Immature natural killer cell (primary cell): Measurements from ENCODE around the gene NRG2. TPM values are rescaled to one million over a fixed set of nuclear protein-coding genes. Genes with fewer than 3 reads are reported as not detected.

Experiments used
- DNase-seq, 3 donors: peaks; one replicate each; pipeline ENCODE4 v3.0.0; 2022; ENCODE audit warnings: mixed read lengths in 1 of 3
- H3K27ac Mint-ChIP-seq, 6 donors: one replicate each; pipeline ENCODE4 v1.8.0; 2020; ENCODE audit warnings: mixed read lengths in 6 of 6, mild to moderate bottlenecking in 5 of 6, inconsistent platforms in 4 of 6, moderate library complexity in 3 of 6
- H3K27me3 Mint-ChIP-seq, 3 donors: one replicate each; pipeline ENCODE4 v1.8.0; 2020 to 2021; ENCODE audit warnings: low read depth in 3 of 3, mild to moderate bottlenecking in 3 of 3, mixed read lengths in 3 of 3, moderate library complexity in 3 of 3, inconsistent platforms in 1 of 3
- H3K36me3 Mint-ChIP-seq, 3 donors: one replicate each; pipeline ENCODE4 v1.8.0; 2020; ENCODE audit warnings: mixed read lengths in 3 of 3, inconsistent platforms in 2 of 3, mild to moderate bottlenecking in 2 of 3
- H3K4me1 Mint-ChIP-seq, 2 donors: one replicate each; pipeline ENCODE4 v1.8.0; 2020; ENCODE audit warnings: inconsistent platforms in 2 of 2, mild to moderate bottlenecking in 2 of 2, mixed read lengths in 2 of 2, moderate library complexity in 1 of 2
- H3K4me3 Mint-ChIP-seq, 5 donors: one replicate each; pipeline ENCODE4 v1.8.0; 2020; ENCODE audit warnings: mild to moderate bottlenecking in 5 of 5, mixed read lengths in 5 of 5, inconsistent platforms in 3 of 5, moderate library complexity in 3 of 5
- H3K9me3 Mint-ChIP-seq, 6 donors: one replicate each; pipeline ENCODE4 v1.8.0; 2020; ENCODE audit warnings: mild to moderate bottlenecking in 6 of 6, mixed read lengths in 6 of 6, inconsistent platforms in 4 of 6, moderate library complexity in 3 of 6
- polyA plus RNA-seq, 3 donors: library from polyadenylated mRNA; unstranded; fragments of 300-500 nt; fragmentation: Illumina TruSeq; gene quantifications; one replicate each; pipeline ENCODE4 v1.2.3, GENCODE V29; 2021

Gene NRG2
- polyA plus RNA-seq, 3 donors from 2014 or later: 0.08 to 0.21 (median 0.08) TPM

DNA sequence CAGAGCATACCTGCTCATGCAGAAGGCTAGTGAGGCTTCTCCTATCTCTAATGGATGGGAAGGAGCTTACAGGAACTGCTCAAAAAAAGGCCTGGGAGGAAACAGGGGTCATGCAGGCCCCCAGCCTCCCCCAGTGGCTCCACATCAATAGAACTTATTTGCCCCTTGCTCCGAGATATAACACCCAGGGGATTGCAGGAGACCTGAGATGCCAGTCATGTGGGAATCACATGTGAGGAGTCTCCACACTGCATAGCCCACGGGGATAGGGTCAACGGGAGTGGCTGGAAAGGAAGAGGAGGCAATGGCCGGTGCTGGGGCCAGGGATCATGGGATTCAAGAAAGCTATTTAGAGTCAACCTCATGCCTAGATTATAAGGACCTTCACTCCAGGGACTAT, 76.2 kb downstream of the NRG2 start:
- no peak overlapping the region for H3K27ac Mint-ChIP-seq
- H3K4me1 Mint-ChIP-seq: no peaks in the 10 kb centered on the region
- no peak for DNase-seq
- no peaks in the 10 kb centered on the region for H3K36me3 Mint-ChIP-seq
- H3K4me3 Mint-ChIP-seq: no peak overlapping the region
- no peaks in the 10 kb centered on the region for H3K9me3 Mint-ChIP-seq
- H3K27me3 Mint-ChIP-seq: peaks cover 6 to 16% (median 8%) of the 10 kb centered on the region in 3 donors

DNA sequence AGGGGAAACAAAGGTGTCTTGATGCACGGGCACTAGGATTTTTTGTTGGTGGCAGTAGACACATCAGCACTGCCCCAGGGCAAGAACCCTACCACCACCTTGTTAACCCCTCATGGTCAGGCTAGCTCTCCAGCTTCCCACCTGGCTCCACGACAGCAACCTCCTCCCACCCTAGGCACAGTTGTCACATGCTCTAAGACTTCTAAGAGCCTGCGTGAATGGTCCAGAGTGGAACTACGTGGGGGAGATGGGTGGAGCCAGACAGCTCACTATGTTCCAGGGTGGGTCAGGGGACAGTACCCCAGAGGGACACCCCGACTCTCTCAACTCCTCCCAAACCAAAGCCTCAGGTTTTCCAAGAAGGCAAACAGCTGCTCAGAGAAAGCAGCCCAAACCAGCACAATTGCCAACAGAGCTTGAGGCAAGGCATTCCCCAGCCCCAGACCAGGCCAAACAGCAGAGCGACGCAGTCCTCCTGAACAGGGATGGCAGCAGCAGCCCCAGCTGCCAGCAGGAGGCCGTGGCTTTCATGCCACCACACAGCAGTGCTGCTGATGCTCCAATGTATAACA, 78.0 kb downstream of the NRG2 start:
- H3K4me3 Mint-ChIP-seq: no peak overlapping the region
- H3K4me1 Mint-ChIP-seq: no peaks in the 10 kb centered on the region
- H3K27me3 Mint-ChIP-seq: peaks cover 5 to 6% (median 6%) of the 10 kb centered on the region in 3 donors
- H3K27ac Mint-ChIP-seq: no peak overlapping the region
- DNase-seq: no peak
- H3K9me3 Mint-ChIP-seq: no peaks in the 10 kb centered on the region
- H3K36me3 Mint-ChIP-seq: no peaks in the 10 kb centered on the region

DNA sequence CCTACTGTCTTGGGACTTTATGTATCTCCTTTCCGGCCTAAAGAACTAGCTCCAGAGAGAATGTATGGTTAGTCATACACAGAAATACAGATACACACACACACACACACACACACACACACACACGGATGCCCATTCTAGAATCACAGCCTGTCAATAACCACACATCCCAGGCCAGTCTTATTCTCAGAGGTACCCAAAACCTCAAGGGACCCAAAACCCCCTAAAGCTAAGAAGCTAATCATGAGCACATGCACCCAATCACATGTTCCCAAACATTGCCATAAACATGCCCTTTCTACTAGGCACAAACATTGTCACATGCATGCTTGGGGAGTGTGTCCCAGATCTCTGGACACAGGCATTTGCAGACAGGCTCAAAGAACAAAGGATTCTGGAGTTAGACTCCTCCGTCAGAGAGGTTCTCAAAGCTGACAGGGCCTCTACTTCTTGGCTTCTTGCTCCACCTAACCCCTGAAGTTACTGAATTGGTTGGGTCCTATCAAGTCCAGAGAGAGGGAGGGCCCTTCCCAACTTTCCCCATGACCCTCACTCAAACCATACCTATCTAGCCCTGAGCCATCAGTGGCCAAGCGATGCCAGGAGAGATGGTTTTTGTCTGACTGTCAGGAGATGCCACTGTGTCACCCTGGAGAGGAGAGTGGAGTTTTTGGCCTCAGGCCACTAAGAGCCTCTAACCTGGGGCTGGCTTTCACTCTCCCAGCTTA, 78.7 kb downstream of the NRG2 start:
- Mint-ChIP-seq H3K4me1 (no peaks in the 10 kb centered on the region), H3K36me3 (no peaks in the 10 kb centered on the region), H3K27ac (no peak overlapping the region), H3K9me3 (no peaks in the 10 kb centered on the region), H3K4me3 (no peak overlapping the region), H3K27me3 (peaks cover 3 to 7% (median 6%) of the 10 kb centered on the region in 3 donors)
- no peak for DNase-seq

DNA sequence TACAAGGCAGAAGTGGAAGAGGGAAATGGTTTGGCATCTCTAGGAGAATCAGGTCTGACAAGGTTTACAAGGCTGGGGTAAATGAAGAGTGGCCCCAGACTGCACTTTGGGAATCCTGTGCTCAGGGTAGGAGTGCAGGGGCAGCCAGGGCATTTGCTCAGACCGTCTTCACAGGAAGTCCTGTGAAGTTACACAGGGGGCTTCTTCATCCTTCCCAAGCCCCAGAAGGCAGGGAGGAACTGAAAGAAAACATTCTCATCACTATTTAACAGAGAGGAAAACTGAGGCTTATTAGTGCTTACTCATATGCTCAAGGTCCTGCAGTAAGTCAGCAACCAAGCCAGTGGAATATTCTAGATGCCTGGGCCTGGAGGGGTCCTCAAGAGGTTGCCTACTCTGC, 80.7 kb downstream of the NRG2 start:
- no peak overlapping the region for H3K4me3 Mint-ChIP-seq
- no peaks in the 10 kb centered on the region for H3K9me3 Mint-ChIP-seq
- H3K27ac Mint-ChIP-seq: no peak overlapping the region
- no peaks in the 10 kb centered on the region for H3K4me1 Mint-ChIP-seq
- no peak for DNase-seq
- peaks cover 3 to 7% (median 6%) of the 10 kb centered on the region in 3 donors for H3K27me3 Mint-ChIP-seq
- H3K36me3 Mint-ChIP-seq: no peaks in the 10 kb centered on the region

DNA sequence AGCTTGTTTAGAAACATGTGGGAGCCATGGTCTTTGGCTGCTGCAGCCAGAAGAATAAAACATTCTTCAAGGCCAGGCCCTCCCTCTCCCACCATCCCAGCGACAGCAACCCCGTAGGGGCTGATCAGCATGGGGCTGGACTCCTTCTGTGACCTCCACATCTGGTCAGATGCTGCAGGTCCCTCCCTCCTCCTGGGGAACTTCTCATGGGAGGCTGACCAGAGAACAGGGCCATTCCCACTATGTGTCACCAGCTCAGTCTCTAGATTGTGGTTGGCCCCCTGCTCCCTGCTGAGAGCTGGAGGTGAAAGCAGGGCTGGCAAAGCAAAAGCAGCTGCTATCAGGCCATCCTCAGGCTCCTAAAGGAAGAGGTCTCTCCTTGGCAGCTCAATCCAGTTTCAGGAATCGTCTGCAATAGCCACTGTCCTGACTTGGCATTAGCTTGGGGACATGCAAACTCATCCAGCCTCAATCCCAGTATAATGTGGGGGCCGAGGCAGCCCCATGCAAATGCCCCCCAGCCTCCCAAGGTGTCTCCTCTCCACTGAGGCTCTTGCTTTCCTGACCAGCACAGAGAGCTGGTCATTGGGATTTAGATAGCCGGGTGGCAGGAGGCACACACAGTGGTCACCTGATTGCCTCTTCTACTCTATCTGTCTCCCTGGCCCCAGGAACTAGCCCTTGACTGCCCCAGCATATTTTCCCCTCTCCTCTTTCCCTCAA, 81.5 kb downstream of the NRG2 start:
- no peak overlapping the region for H3K27ac Mint-ChIP-seq

DNA sequence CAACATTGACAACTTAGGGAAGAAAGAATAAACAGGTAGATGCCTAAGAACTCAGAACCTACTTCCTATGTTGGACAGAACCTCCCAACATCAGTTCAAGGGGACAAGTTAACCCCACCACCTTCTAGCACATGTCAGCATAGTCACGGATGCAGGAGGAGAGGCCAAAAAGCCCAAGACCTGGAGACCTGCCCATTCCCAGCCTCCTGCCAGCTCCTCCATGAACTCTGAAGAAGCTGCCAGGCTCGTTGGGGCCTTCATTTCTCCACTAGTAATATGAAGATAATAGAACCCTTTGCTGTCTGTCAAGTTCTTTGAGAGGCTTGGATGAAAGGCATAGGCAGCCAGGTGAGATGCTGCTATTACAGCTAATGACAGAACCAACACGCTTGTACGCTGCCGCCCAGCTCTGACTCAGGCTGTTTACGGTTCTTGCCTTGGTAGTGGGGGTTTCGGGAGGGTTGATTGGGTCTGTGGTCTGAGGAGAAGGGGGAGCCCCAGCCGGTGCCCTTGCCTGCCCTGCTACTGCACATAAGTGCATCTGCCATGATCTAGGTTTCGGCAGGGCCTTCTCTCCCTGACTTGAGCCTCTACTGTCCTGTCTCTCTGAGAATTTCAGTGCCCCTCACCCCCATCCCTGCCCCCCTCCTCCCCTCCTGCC, 82.2 kb downstream of the NRG2 start:
- no peak overlapping the region for H3K27ac Mint-ChIP-seq
- no peaks in the 10 kb centered on the region for H3K4me1 Mint-ChIP-seq
- no peak for DNase-seq
- no peak overlapping the region for H3K4me3 Mint-ChIP-seq
- no peaks in the 10 kb centered on the region for H3K9me3 Mint-ChIP-seq
- H3K36me3 Mint-ChIP-seq: no peaks in the 10 kb centered on the region
- peaks cover 1 to 7% (median 3%) of the 10 kb centered on the region in 3 donors for H3K27me3 Mint-ChIP-seq

More for the DNA sequence above, 81.5 kb downstream of the NRG2 start:
- no peaks in the 10 kb centered on the region for H3K36me3 Mint-ChIP-seq
- no peak for DNase-seq
- H3K4me1 Mint-ChIP-seq: no peaks in the 10 kb centered on the region
- H3K9me3 Mint-ChIP-seq: no peaks in the 10 kb centered on the region
- H3K4me3 Mint-ChIP-seq: no peak overlapping the region
- peaks cover 3 to 7% (median 3%) of the 10 kb centered on the region in 3 donors for H3K27me3 Mint-ChIP-seq

DNA sequence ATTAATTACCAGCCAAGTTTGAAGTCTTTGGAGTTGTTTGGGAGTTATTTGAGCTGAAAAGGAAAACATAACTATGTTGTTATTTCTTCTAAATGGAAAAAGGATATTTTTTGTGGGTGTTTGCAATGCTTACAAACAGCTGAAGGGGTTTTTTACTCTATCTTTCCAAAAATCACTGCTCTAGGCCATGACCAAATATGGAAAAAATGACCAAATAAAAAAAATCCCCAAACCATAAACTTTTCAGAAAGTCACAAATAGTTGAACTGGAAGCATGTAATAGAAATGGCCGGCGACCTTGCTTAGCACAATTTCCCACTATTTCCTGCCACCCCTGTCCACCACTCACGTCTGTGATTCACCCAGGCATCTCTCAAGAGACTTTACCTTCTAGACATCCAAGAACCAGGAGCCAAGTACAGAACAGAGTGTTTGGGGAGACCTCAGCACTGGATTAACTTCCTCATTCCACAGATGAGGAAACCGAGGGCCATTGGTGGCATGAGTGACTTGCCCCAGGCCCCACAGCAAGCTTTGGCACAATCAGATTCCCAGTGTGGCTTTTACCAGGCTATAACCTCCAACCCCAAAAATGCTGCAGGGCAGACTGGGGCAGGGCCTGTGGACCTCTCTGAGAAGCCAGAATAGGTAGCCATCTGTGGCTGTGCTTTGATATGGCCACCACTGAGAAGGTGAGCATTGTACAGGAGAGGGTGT, 84.5 kb downstream of the NRG2 start:
- H3K9me3 Mint-ChIP-seq: no peaks in the 10 kb centered on the region
- no peaks in the 10 kb centered on the region for H3K36me3 Mint-ChIP-seq
- H3K27me3 Mint-ChIP-seq: peaks cover 0 to 4% (median 3%) of the 10 kb centered on the region in 3 donors
- no peak for DNase-seq
- H3K27ac Mint-ChIP-seq: no peak overlapping the region
- no peak overlapping the region for H3K4me3 Mint-ChIP-seq
- no peaks in the 10 kb centered on the region for H3K4me1 Mint-ChIP-seq

DNA sequence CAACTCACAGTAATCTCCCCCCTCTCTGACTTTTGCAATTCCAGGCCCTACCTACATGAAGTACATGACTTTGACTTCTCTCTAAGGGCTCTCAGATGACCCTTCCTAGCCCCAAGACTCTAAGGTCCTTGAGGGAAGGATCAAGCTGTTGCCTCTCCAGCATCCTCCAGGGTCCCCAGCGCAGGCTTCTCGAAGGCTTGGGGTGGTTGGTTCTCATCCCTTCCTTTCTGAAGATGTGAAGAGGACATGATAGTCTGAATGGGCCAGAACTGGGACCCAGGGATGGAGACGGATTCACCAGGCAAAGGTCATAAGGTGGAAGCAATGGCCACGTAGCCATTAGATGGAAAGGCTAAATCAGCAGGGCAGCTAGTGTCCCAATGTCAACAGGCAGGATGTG, 86.8 kb downstream of the NRG2 start:
- H3K9me3 Mint-ChIP-seq: no peaks in the 10 kb centered on the region
- DNase-seq: no peak
- H3K36me3 Mint-ChIP-seq: no peaks in the 10 kb centered on the region
- peaks cover 0 to 4% (median 0%) of the 10 kb centered on the region in 3 donors for H3K27me3 Mint-ChIP-seq
- H3K27ac Mint-ChIP-seq: no peak overlapping the region
- H3K4me3 Mint-ChIP-seq: no peak overlapping the region
- H3K4me1 Mint-ChIP-seq: no peaks in the 10 kb centered on the region

DNA sequence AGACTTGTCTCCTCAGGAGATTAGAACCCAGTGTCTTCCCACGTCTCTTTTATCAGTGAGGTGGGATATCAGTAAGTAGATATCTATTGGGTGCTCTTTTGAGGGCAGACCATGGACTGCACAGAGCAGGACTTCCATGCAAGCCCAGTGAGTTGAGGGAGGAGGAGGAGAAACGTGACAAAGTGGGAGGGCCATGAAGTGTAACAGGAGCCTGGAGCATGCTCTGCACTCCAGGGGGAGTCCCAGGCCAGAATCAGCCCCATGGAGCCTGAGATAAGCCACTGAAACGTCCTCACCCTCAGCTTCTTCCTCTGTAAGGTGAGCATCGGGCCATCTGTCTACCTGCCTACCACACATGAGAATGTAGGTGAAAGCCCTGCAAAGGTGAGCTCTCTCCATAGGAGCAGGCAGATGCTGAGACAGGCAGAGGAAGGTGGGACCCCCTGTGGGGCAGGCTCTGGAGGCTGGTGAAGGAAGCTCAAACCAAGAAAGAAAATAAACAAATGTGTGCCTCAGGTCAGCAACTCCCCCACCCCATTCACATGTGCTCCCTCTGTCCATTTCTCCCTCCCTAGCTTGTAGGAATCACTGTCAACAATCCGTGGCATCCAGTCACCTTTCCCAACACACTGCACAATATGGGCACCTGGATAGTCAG, 87.4 kb downstream of the NRG2 start:
- no peaks in the 10 kb centered on the region for H3K36me3 Mint-ChIP-seq
- H3K9me3 Mint-ChIP-seq: no peaks in the 10 kb centered on the region

DNA sequence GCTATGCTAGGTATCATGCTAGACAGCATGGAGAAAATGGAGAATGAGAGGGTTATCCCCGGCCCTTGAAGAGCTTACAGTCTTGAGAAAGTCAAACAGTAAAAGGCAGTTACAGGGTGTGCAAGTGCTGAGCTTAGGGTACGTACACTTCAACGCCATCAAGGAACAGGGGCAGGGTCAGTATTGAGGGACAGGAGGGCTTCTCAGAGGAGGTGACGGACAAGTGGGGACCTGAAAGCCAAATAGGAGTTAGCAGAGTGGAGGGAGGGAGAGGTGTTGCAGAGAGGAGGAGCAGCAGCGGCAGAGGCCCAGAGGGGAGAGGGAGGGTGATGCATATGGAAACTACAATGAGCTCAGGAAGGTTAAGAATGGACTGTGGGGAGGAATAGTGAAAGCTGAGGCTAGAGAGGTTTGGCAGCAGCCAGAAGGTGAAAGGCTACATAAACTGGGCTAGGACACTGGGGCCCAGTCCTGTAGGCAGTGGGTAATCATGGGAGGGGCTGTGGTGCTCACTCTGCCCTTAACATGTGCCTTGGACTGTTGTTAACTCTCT, 88.0 kb downstream of the NRG2 start:
- Mint-ChIP-seq H3K27me3 (peaks cover 0 to 2% (median 0%) of the 10 kb centered on the region in 3 donors), H3K36me3 (no peaks in the 10 kb centered on the region), H3K4me1 (no peaks in the 10 kb centered on the region), H3K27ac (no peak overlapping the region), H3K4me3 (no peak overlapping the region), H3K9me3 (no peaks in the 10 kb centered on the region)
- no peak for DNase-seq

More for the DNA sequence above, 87.4 kb downstream of the NRG2 start:
- no peak for DNase-seq
- H3K27ac Mint-ChIP-seq: no peak overlapping the region
- no peak overlapping the region for H3K4me3 Mint-ChIP-seq
- peaks cover 0 to 2% (median 0%) of the 10 kb centered on the region in 3 donors for H3K27me3 Mint-ChIP-seq
- H3K4me1 Mint-ChIP-seq: no peaks in the 10 kb centered on the region

DNA sequence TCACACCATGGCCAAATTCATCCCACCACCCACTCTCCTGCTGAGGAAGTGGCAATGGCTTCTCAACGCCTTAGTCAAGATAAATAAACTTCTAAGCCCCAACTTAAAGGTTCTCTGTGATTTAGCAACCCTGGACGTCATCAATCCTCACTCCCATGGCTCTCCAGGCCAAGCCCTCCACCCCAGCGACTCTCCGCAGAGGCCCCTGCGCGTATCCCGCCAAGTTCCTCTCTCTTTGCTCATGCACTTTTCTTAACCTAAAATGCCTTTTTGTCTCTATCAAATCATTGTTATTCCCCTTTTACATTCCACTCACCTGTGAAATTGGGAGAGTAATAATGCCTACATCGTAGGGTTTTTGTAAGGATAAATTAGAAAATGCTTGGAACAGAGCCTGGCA, 88.6 kb downstream of the NRG2 start:
- Mint-ChIP-seq H3K4me1 (no peaks in the 10 kb centered on the region), H3K9me3 (no peaks in the 10 kb centered on the region), H3K36me3 (no peaks in the 10 kb centered on the region), H3K27me3 (no peaks in the 10 kb centered on the region), H3K27ac (no peak overlapping the region), H3K4me3 (no peak overlapping the region)
- DNase-seq: no peak

DNA sequence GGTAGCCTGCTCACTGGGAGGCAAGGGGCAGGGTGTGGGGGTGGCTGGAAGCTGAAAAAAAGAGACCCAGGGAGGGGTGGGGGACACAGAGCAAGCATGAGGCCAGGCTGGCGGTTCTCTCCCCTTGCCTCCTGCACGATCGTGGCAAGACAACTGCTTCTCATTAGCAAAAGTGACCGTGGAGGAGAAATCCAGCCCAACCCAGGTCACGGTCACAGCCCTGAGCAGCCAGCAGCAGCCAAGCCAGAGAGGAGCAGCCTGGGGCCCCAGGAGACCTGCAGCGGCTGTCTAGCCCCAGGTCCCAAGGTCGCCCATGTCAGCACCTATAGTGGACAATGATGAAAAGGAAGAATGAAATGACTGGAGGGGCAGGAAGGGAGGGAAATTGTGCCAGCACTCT, 89.1 kb downstream of the NRG2 start:
- H3K27me3 Mint-ChIP-seq: peaks cover 0 to 2% (median 0%) of the 10 kb centered on the region in 3 donors
- DNase-seq: no peak
- no peak overlapping the region for H3K4me3 Mint-ChIP-seq
- H3K9me3 Mint-ChIP-seq: no peaks in the 10 kb centered on the region
- no peak overlapping the region for H3K27ac Mint-ChIP-seq
- no peaks in the 10 kb centered on the region for H3K4me1 Mint-ChIP-seq
- H3K36me3 Mint-ChIP-seq: no peaks in the 10 kb centered on the region

DNA sequence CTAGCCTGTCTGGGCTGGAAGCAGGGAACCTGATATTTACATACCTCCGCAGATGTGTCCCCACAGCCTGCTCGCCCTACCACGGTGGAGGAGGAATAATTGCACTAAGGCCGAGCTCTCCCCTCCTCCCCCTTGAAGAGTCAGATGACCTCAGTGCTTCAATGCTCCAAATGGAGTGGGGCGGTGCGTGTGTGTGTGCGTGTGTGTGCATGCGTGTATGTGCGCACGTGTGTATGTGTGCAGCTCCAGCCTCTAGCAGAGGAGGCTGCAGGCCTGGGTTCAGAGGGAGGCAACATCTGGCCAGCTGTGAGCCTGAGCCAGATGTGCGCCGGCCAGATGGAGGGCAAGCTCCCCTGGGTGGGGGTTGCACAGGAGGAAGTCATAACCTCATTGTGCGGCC, 90.5 kb downstream of the NRG2 start:
- Mint-ChIP-seq H3K4me3 (no peak overlapping the region), H3K27ac (no peak overlapping the region), H3K9me3 (no peaks in the 10 kb centered on the region), H3K36me3 (no peaks in the 10 kb centered on the region), H3K4me1 (no peaks in the 10 kb centered on the region), H3K27me3 (peaks cover 0 to 3% (median 0%) of the 10 kb centered on the region in 3 donors)
- no peak for DNase-seq
